Trophoblast cell (in vitro differentiated cells and primary cell): ENCODE data around the gene PLVAP.

Source experiments
- DNase-seq, 2 donors: peaks; one replicate each; pipeline ENCODE4 v3.0.0-alpha.2; 2016
- H2AFZ ChIP-seq: 2 replicates; pipeline ENCODE4 v1.6.1; 2013; ENCODE audit warnings: low read length, moderate library complexity, mild to moderate bottlenecking; ENCODE audit not compliant: insufficient read depth, poor library complexity
- H2AK5ac ChIP-seq: 2 replicates; pipeline ENCODE4 v1.6.1; 2013; ENCODE audit warnings: mild to moderate bottlenecking, low read length
- H2BK120ac ChIP-seq: 2 replicates; pipeline ENCODE4 v1.6.1; 2013; ENCODE audit warnings: low read length, mild to moderate bottlenecking, moderate library complexity; ENCODE audit not compliant: insufficient read depth, poor library complexity
- H2BK12ac ChIP-seq: 2 replicates; pipeline ENCODE4 v1.6.1; 2013; ENCODE audit warnings: mild to moderate bottlenecking, low read length, moderate library complexity
- H2BK5ac ChIP-seq: 2 replicates; pipeline ENCODE4 v1.6.1; 2013; ENCODE audit warnings: low read length, low read depth, moderate library complexity, mild to moderate bottlenecking; ENCODE audit not compliant: poor library complexity
- H3K14ac ChIP-seq: 2 replicates; pipeline ENCODE4 v1.6.1; 2013; ENCODE audit warnings: mild to moderate bottlenecking, low read length
- H3K18ac ChIP-seq: 2 replicates; pipeline ENCODE4 v1.6.1; 2013; ENCODE audit warnings: mild to moderate bottlenecking, low read length
- H3K23ac ChIP-seq: 2 replicates; pipeline ENCODE4 v1.6.1; 2013; ENCODE audit warnings: low read length
- H3K27ac ChIP-seq: 2 replicates; pipeline ENCODE4 v1.5.1; 2013; ENCODE audit warnings: low read depth, mild to moderate bottlenecking, inconsistent platforms, low read length, moderate library complexity
- H3K27me3 ChIP-seq: 2 replicates; pipeline ENCODE4 v1.6.1; 2013; ENCODE audit warnings: inconsistent platforms, mild to moderate bottlenecking, low read length, moderate library complexity; ENCODE audit not compliant: insufficient read depth
- H3K36me3 ChIP-seq, 2 experiments: 1 replicate in 1 of 2; 2 replicates in 1 of 2; pipeline ENCODE4 v1.6.1; 2013; ENCODE audit warnings: low read length in 2 of 2, mild to moderate bottlenecking in 2 of 2, moderate library complexity in 1 of 2; ENCODE audit not compliant: insufficient read depth in 2 of 2, control insufficient read depth in 1 of 2
- H3K4ac ChIP-seq: 2 replicates; pipeline ENCODE4 v1.6.1; 2013; ENCODE audit warnings: low read depth, mild to moderate bottlenecking, low read length, moderate library complexity
- H3K4me1 ChIP-seq, 2 experiments: 1 replicate in 1 of 2; 2 replicates in 1 of 2; pipeline ENCODE4 v1.6.1; 2013; ENCODE audit warnings: low read length in 2 of 2, mild to moderate bottlenecking in 2 of 2, moderate library complexity in 1 of 2; ENCODE audit not compliant: insufficient read depth in 2 of 2, control insufficient read depth in 1 of 2
- H3K4me2 ChIP-seq: 2 replicates; pipeline ENCODE4 v1.6.1; 2013; ENCODE audit warnings: inconsistent platforms, mild to moderate bottlenecking, low read length, moderate library complexity
- H3K4me3 ChIP-seq: 2 replicates; pipeline ENCODE4 v1.5.1; 2013; ENCODE audit warnings: mild to moderate bottlenecking, low read depth, low read length, inconsistent platforms
- H3K79me1 ChIP-seq: one replicate; pipeline ENCODE4 v1.6.1; 2013; ENCODE audit warnings: low read length
- H3K79me2 ChIP-seq: 2 replicates; pipeline ENCODE4 v1.6.1; 2013; ENCODE audit warnings: low read length, mild to moderate bottlenecking; ENCODE audit not compliant: control insufficient read depth, insufficient read depth, poor library complexity
- H3K9ac ChIP-seq: 2 replicates; pipeline ENCODE4 v1.6.1; 2013; ENCODE audit warnings: mild to moderate bottlenecking, low read length
- H3K9me3 ChIP-seq: 2 replicates; pipeline ENCODE4 v1.6.1; 2013; ENCODE audit warnings: low read depth, mild to moderate bottlenecking, control low read depth, inconsistent platforms, low read length; ENCODE audit not compliant: insufficient read depth
- H4K12ac ChIP-seq: 2 replicates; pipeline ENCODE4 v1.6.1; 2013; ENCODE audit warnings: low read depth, mild to moderate bottlenecking, low read length, moderate library complexity
- H4K8ac ChIP-seq: 2 replicates; pipeline ENCODE4 v1.6.1; 2013; ENCODE audit warnings: low read depth, mild to moderate bottlenecking, low read length, moderate library complexity
- H4K91ac ChIP-seq: one replicate; pipeline ENCODE4 v1.6.1; 2013; ENCODE audit warnings: low read depth, mild to moderate bottlenecking, low read length, moderate library complexity
- WGBS: extraction: QIAGEN DNeasy Blood & Tissue Kit; methylation state at CpG from one replicate; pipeline ENCODE4 v1.1.7; 2013; ENCODE audit warnings: missing lambda C conversion rate; ENCODE audit not compliant: insufficient read length, insufficient coverage; ENCODE audit errors: extremely low coverage; 5-methylcytosine and 5-hydroxymethylcytosine counted together

PLVAP gene

GRCh38 chr19:17333611-17334413 lies 43.3 kb downstream of the PLVAP start:
- H2BK120ac ChIP-seq, result peak overlapping the region; percentile 64
- H3K4me3 ChIP-seq, result peak overlapping the region; percentile 89
- peaks cover 2 to 10% of the 10 kb centered on the region in 2 experiments for H3K36me3 ChIP-seq
- H3K27me3 ChIP-seq, result no peaks in the 10 kb centered on the region
- H3K4me1 ChIP-seq, result peaks cover 24 to 25% of the 10 kb centered on the region in 2 experiments
- peak in 1 of 2 donors; percentile 15 for DNase-seq
- peaks cover 26% of the 10 kb centered on the region for H3K79me1 ChIP-seq
- peaks cover 4% of the 10 kb centered on the region for H3K9me3 ChIP-seq
- no peak overlapping the region for H3K23ac ChIP-seq
- H3K4ac ChIP-seq, result peak overlapping the region; percentile 6
- H3K4me2 ChIP-seq, result peak overlapping the region; percentile 90
- no CpG with 5 or more reads among the region's 52 CpGs for WGBS
- peak overlapping the region; percentile 70 for H3K27ac ChIP-seq
- H2AK5ac ChIP-seq, result peak overlapping the region; percentile 63
- H4K12ac ChIP-seq, result peak overlapping the region; percentile 20
- H3K79me2 ChIP-seq, result peaks cover 5% of the 10 kb centered on the region
- H2BK5ac ChIP-seq, result no peak overlapping the region
- peak overlapping the region; percentile 90 for H4K91ac ChIP-seq
- peak overlapping the region; percentile 90 for H3K14ac ChIP-seq
- peak overlapping the region; percentile 19 for H3K18ac ChIP-seq
- no peak overlapping the region for H3K9ac ChIP-seq
- H2AFZ ChIP-seq, result peak overlapping the region; percentile 96
- peak overlapping the region; percentile 88 for H4K8ac ChIP-seq
- peak overlapping the region; percentile 25 for H2BK12ac ChIP-seq

DNA sequence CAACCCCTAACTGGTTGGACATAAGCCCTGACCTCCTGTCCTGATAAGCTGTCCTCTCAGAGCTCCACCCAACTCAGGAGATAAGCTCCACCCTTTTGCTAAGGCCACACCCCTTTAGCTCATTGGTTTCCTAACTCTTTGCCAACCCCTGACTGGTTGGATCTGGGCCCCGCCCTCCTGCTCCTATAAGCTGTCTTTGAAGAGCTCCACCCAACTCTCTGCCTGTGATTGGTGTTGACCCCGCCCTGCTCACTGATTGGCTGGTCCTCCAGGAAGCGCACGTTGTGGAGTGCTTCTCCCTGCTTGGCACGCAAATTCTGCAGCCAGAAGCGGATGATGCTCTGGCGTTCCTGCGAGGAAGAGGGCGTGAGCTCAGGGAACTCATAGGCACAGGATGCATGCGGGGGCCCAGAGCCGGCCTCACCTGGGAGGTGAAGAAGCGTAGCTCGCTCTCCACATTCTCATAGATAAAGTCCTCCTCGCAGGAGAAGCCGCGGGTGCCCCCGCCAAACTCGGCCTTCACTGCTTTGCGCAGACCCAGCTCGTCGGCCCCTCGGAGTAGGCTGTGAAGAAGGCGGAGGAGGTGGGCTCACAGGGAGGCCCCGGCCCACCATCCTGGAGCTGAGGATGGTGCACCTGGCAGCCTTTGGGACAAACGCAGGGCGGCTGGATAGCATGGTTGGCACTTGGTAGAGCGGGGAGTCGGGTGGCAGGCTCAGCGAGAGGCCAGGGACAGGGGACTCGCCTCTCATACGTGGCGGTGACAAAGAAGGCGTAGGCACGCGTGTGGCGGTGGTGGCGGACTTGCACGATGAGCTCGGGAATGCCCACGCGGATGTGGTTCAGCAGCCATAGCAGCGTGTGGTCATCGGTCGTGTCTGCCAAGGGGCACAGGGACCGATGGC lies 44.2 kb downstream of the PLVAP start:
- Histone ChIP-seq H3K9me3 (peaks cover 4% of the 10 kb centered on the region), H3K4me3 (peak overlapping the region; percentile 7), H3K14ac (no peak overlapping the region), H3K36me3 (peaks cover 2 to 10% of the 10 kb centered on the region in 2 experiments), H4K91ac (no peak overlapping the region), H2BK120ac (no peak overlapping the region), H3K27me3 (no peaks in the 10 kb centered on the region), H3K79me1 (peaks cover 30% of the 10 kb centered on the region), H3K79me2 (peaks cover 9% of the 10 kb centered on the region), H3K4me2 (no peak overlapping the region), H2BK12ac (no peak overlapping the region), H2BK5ac (no peak overlapping the region), H3K9ac (no peak overlapping the region), H3K4me1 (peaks cover 20 to 22% of the 10 kb centered on the region in 2 experiments), H3K27ac (no peak overlapping the region), H4K12ac (no peak overlapping the region), H3K18ac (peak overlapping the region; percentile 1), H2AFZ (no peak overlapping the region), H3K23ac (no peak overlapping the region), H3K4ac (no peak overlapping the region), H4K8ac (no peak overlapping the region), H2AK5ac (no peak overlapping the region)
- DNase-seq, result peak in 1 of 2 donors; percentile 28
- WGBS, result no CpG with 5 or more reads among the region's 45 CpGs

DNA sequence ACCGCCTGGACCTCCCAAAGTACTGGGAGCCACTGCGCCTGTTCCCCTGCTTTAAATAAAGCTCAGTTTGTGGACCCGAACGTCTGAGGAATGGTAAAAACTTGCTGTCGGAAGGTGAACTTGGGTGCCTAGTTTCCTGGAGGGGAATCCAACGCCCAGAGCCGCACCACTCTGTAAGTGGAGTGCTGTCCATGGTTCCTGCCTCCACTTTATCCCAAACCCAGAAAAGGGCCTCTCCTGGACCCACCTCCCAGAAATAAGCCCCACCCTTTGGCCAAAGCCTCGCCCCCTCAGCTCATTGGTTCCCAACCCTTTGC lies 44.8 kb downstream of the PLVAP start:
- H3K4me2 ChIP-seq, result no peak overlapping the region
- no peak overlapping the region for H4K12ac ChIP-seq
- WGBS, result no CpG with 5 or more reads among the region's 8 CpGs
- peaks cover 19 to 21% of the 10 kb centered on the region in 2 experiments for H3K4me1 ChIP-seq
- peaks cover 2 to 10% of the 10 kb centered on the region in 2 experiments for H3K36me3 ChIP-seq
- no peak overlapping the region for H3K18ac ChIP-seq
- H3K23ac ChIP-seq, result no peak overlapping the region
- H2BK120ac ChIP-seq, result no peak overlapping the region
- H3K79me1 ChIP-seq, result peaks cover 26% of the 10 kb centered on the region
- H3K9me3 ChIP-seq, result peaks cover 4% of the 10 kb centered on the region
- no peak overlapping the region for H3K4me3 ChIP-seq
- H2AFZ ChIP-seq, result no peak overlapping the region
- H2BK5ac ChIP-seq, result no peak overlapping the region
- no peak overlapping the region for H4K91ac ChIP-seq
- no peak for DNase-seq
- no peaks in the 10 kb centered on the region for H3K27me3 ChIP-seq
- no peak overlapping the region for H3K27ac ChIP-seq
- H4K8ac ChIP-seq, result no peak overlapping the region
- H3K79me2 ChIP-seq, result peaks cover 9% of the 10 kb centered on the region
- H2AK5ac ChIP-seq, result no peak overlapping the region
- no peak overlapping the region for H3K9ac ChIP-seq
- no peak overlapping the region for H3K4ac ChIP-seq
- H3K14ac ChIP-seq, result no peak overlapping the region
- H2BK12ac ChIP-seq, result no peak overlapping the region

DNA sequence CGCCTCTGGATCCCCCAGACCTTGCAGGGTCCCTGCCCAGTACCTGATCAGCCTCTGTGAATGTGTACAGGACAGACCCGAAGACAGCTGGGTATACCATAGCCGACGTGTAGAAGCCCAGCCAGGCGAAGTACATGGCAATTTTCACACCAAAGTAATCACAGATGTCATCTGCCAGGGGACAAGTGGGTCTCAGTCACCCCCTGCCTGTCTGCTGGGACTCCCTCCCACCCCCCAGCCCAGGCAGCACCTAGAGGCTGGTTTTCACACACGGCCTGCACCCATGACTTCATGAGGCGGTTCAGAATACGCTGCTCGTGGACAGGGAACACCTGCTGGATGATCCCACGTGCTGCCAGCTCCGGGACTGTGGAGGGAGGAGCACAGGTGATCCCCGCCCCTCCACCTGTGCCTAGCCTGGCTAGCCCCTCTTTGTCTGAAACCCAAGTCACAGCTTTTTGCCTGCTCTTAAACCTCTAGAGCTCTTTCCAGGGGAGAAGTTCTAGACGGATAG lies 46.0 kb downstream of the PLVAP start:
- no peak overlapping the region for H3K4me2 ChIP-seq
- H3K4ac ChIP-seq, result no peak overlapping the region
- no peak overlapping the region for H3K18ac ChIP-seq
- no peak overlapping the region for H4K91ac ChIP-seq
- H2AFZ ChIP-seq, result no peak overlapping the region
- H2BK120ac ChIP-seq, result no peak overlapping the region
- no peak overlapping the region for H4K8ac ChIP-seq
- H3K9me3 ChIP-seq, result peaks cover 4% of the 10 kb centered on the region
- H2AK5ac ChIP-seq, result no peak overlapping the region
- no peak overlapping the region for H3K27ac ChIP-seq
- H3K27me3 ChIP-seq, result no peaks in the 10 kb centered on the region
- no peak overlapping the region for H3K14ac ChIP-seq
- H3K4me3 ChIP-seq, result no peak overlapping the region
- no peak overlapping the region for H4K12ac ChIP-seq
- no CpG with 5 or more reads among the region's 13 CpGs for WGBS
- H2BK12ac ChIP-seq, result no peak overlapping the region
- H3K79me2 ChIP-seq, result peaks cover 7% of the 10 kb centered on the region
- peaks cover 20% of the 10 kb centered on the region for H3K79me1 ChIP-seq
- no peak overlapping the region for H2BK5ac ChIP-seq
- peaks cover 27 to 29% of the 10 kb centered on the region in 2 experiments for H3K4me1 ChIP-seq
- no peak overlapping the region for H3K9ac ChIP-seq
- no peak for DNase-seq
- peaks cover 2 to 10% of the 10 kb centered on the region in 2 experiments for H3K36me3 ChIP-seq
- no peak overlapping the region for H3K23ac ChIP-seq
